Ectodermal cell (in vitro differentiated cells): ENCODE results near the gene MBD3.
"Not testable (repeated sequence)": the region's sequence is repeated elsewhere in the genome, so short reads cannot be mapped to it uniquely, and the experiment has no call there.

Experiments
- H3K27ac ChIP-seq: 2 replicates; pipeline ENCODE4 v1.7.0; 2013; ENCODE audit warnings: mild to moderate bottlenecking, low read depth, low read length; ENCODE audit not compliant: insufficient read depth, poor library complexity, severe bottlenecking
- H3K27me3 ChIP-seq: 2 replicates; pipeline ENCODE4 v1.7.0; 2013; ENCODE audit warnings: mild to moderate bottlenecking, low read length; ENCODE audit not compliant: insufficient read depth, control insufficient read depth, poor library complexity, severe bottlenecking
- H3K36me3 ChIP-seq: one replicate; pipeline ENCODE4 v1.7.0; 2013; ENCODE audit warnings: low read length; ENCODE audit not compliant: control insufficient read depth, insufficient read depth
- H3K4me1 ChIP-seq: one replicate; pipeline ENCODE4 v1.7.0; 2013; ENCODE audit warnings: low read length; ENCODE audit not compliant: control insufficient read depth, insufficient read depth
- H3K4me3 ChIP-seq: 2 replicates; pipeline ENCODE4 v1.7.0; 2013; ENCODE audit warnings: low read depth, low read length, control low read depth; ENCODE audit not compliant: insufficient read depth
- H3K9me3 ChIP-seq: 2 replicates; pipeline ENCODE4 v1.7.0; 2013; ENCODE audit warnings: mild to moderate bottlenecking, low read length, moderate library complexity; ENCODE audit not compliant: control insufficient read depth
- WGBS, 2 experiments: methylation state at CpG; one replicate each; pipeline ENCODE4 v1.1.7; 2013; ENCODE audit warnings: missing lambda C conversion rate in 2 of 2; 5-methylcytosine and 5-hydroxymethylcytosine counted together

MBD3 gene

GRCh38 chr19:1539749-1540148, 52.9 kb downstream of the MBD3 start:
- H3K27me3 ChIP-seq, H3K9me3 ChIP-seq, H3K27ac ChIP-seq, H3K36me3 ChIP-seq, H3K4me3 ChIP-seq, H3K4me1 ChIP-seq: not testable (repeated sequence)
- 96% methylated on average over 9 to 11 of the region's 11 CpGs for WGBS, 2 experiments

- WGBS, 2 experiments = 73 to 74% methylated on average over 15 of the region's 15 CpGs
- Histone ChIP-seq H3K36me3 (no peaks in the 10 kb centered on the region), H3K27ac (no peak overlapping the region), H3K4me1 (no peaks in the 10 kb centered on the region), H3K9me3 (no peaks in the 10 kb centered on the region), H3K27me3 (no peaks in the 10 kb centered on the region), H3K4me3 (no peak overlapping the region)
These were observed 53.7 kb downstream of the MBD3 start for GRCh38 chr19:1538978-1539377.

- H3K27me3 ChIP-seq, H3K4me3 ChIP-seq: not testable (repeated sequence)
- 92 to 93% methylated on average over 7 of the region's 7 CpGs for WGBS, 2 experiments
These were observed 57.0 kb downstream of the MBD3 start for GRCh38 chr19:1535699-1536098.

GRCh38 chr19:1534972-1535371, 57.7 kb downstream of the MBD3 start:
- H3K27me3 ChIP-seq = no peaks in the 10 kb centered on the region
- no peaks in the 10 kb centered on the region for H3K9me3 ChIP-seq
- H3K36me3 ChIP-seq = no peaks in the 10 kb centered on the region
- WGBS, 2 experiments = 85 to 86% methylated on average over 14 of the region's 14 CpGs
- H3K27ac ChIP-seq = no peak overlapping the region
- no peak overlapping the region for H3K4me3 ChIP-seq
- H3K4me1 ChIP-seq = no peaks in the 10 kb centered on the region

More at GRCh38 chr19:1535699-1536098, 57.0 kb downstream of the MBD3 start:
- H3K36me3 ChIP-seq, H3K9me3 ChIP-seq, H3K27ac ChIP-seq, H3K4me1 ChIP-seq: not testable (repeated sequence)

- Histone ChIP-seq H3K4me3 (no peak overlapping the region), H3K27ac (no peak overlapping the region), H3K27me3 (no peaks in the 10 kb centered on the region), H3K9me3 (no peaks in the 10 kb centered on the region), H3K36me3 (no peaks in the 10 kb centered on the region), H3K4me1 (no peaks in the 10 kb centered on the region)
- 87 to 89% methylated on average over 23 of the region's 23 CpGs for WGBS, 2 experiments
These were observed 59.0 kb downstream of the MBD3 start for GRCh38 chr19:1533510-1534150.

- no peaks in the 10 kb centered on the region for H3K36me3 ChIP-seq
- no peak overlapping the region for H3K4me3 ChIP-seq
- no peak overlapping the region for H3K27ac ChIP-seq
- 82 to 90% methylated on average over 9 of the region's 9 CpGs for WGBS, 2 experiments
- peaks cover under 1% of the 10 kb centered on the region for H3K27me3 ChIP-seq
- no peaks in the 10 kb centered on the region for H3K9me3 ChIP-seq
- no peaks in the 10 kb centered on the region for H3K4me1 ChIP-seq
These were observed 60.7 kb downstream of the MBD3 start for GRCh38 chr19:1532003-1532402.

GRCh38 chr19:1531587-1531986, 61.1 kb downstream of the MBD3 start:
- H3K27ac ChIP-seq = no peak overlapping the region
- no peaks in the 10 kb centered on the region for H3K4me1 ChIP-seq
- H3K4me3 ChIP-seq = no peak overlapping the region
- H3K36me3 ChIP-seq = no peaks in the 10 kb centered on the region
- WGBS, 2 experiments = 88 to 89% methylated on average over 11 of the region's 11 CpGs
- H3K27me3 ChIP-seq = peaks cover 4% of the 10 kb centered on the region
- no peaks in the 10 kb centered on the region for H3K9me3 ChIP-seq

GRCh38 chr19:1530856-1531255, 61.8 kb downstream of the MBD3 start:
- H3K27me3 ChIP-seq = peaks cover 12% of the 10 kb centered on the region
- H3K4me3 ChIP-seq, H3K36me3 ChIP-seq, H3K9me3 ChIP-seq, H3K4me1 ChIP-seq, H3K27ac ChIP-seq: not testable (repeated sequence)
- 88 to 90% methylated on average over 11 of the region's 11 CpGs for WGBS, 2 experiments

GRCh38 chr19:1529430-1529816, 63.2 kb downstream of the MBD3 start:
- Histone ChIP-seq H3K4me1 (no peaks in the 10 kb centered on the region), H3K9me3 (no peaks in the 10 kb centered on the region), H3K4me3 (no peak overlapping the region), H3K36me3 (no peaks in the 10 kb centered on the region), H3K27ac (no peak overlapping the region), H3K27me3 (peaks cover 26% of the 10 kb centered on the region)
- WGBS, 2 experiments = 83 to 84% methylated on average over 16 of the region's 16 CpGs

- Histone ChIP-seq H3K4me1 (no peaks in the 10 kb centered on the region), H3K9me3 (no peaks in the 10 kb centered on the region), H3K36me3 (no peaks in the 10 kb centered on the region), H3K27ac (no peak overlapping the region), H3K27me3 (peaks cover 32% of the 10 kb centered on the region), H3K4me3 (no peak overlapping the region)
- 90 to 92% methylated on average over 21 of the region's 23 CpGs for WGBS, 2 experiments
These were observed 63.9 kb downstream of the MBD3 start for GRCh38 chr19:1528596-1529429.
